ENCODE data around the gene ABHD2. TPM values are rescaled to one million over a fixed set of nuclear protein-coding genes. Genes with fewer than 3 reads are reported as not detected.
A peak's percentile ranks its signal among the peaks of the same experiment; 100 is the strongest.

Gene ABHD2
- total and polyA plus RNA-seq, 2 experiments from 2014 or later = 5.2 to 15.2 TPM

- TF ChIP-seq EZH2phosphoT487 (IDR thresholded peaks at IDR 0.05; ENCODE audit: unreplicated experiment) (no peak), NANOG (IDR thresholded peaks at IDR 0.05; ENCODE audit: borderline replicate concordance) (no peak), CTCF (conservative IDR thresholded peaks at IDR 0.05; ENCODE audit: low read depth in 2 of 2) (no peak)
Observed at GRCh38 chr15:89205991-89206585, 117.8 kb downstream of the ABHD2 start (continued).

- Histone ChIP-seq H3K4me3 (no peak overlapping the region), H3F3A (replicated peaks; ENCODE audit: low read depth) (no peaks in the 10 kb centered on the region), H3K9me2 (ENCODE audit: insufficient read depth) (no peaks in the 10 kb centered on the region), H3K27me3 (ENCODE audit: insufficient read depth) (no peaks in the 10 kb centered on the region), H3K27ac (ENCODE audit: low read depth) (no peak overlapping the region), H3K4me1 (ENCODE audit: insufficient read depth) (peaks cover 8% of the 10 kb centered on the region), H2AFZ (0 out of 2 replicates have a peak overlapping the region, but pooled peaks have one; percentile 84), H3K79me2 (replicated peaks; ENCODE audit: insufficient read depth) (no peaks in the 10 kb centered on the region), H4K20me1 (replicated peaks; ENCODE audit: insufficient read depth) (no peaks in the 10 kb centered on the region), H3K4me2 (no peak overlapping the region), H3K36me3 (ENCODE audit: insufficient read depth) (no peaks in the 10 kb centered on the region)
- Mint-ChIP-seq H3K27ac (no peak overlapping the region), H3K36me3 (ENCODE audit: low read depth) (no peaks in the 10 kb centered on the region), H3K4me1 (peaks cover 9% of the 10 kb centered on the region), H3K9me3 (no peaks in the 10 kb centered on the region), H3K4me3 (no peak overlapping the region), H3K27me3 (ENCODE audit: insufficient read depth, low read depth, poor library complexity) (peaks cover 13% of the 10 kb centered on the region)
- peak; percentile 90 for DNase-seq (ENCODE audit: low spot score)
- ATAC-seq = peak; percentile 99
- peak; percentile 93 to 98 for TF ChIP-seq CTCF (conservative IDR thresholded peaks at IDR 0.05; ENCODE audit: low read depth in 2 of 2)
- TF ChIP-seq, protein P1, sequence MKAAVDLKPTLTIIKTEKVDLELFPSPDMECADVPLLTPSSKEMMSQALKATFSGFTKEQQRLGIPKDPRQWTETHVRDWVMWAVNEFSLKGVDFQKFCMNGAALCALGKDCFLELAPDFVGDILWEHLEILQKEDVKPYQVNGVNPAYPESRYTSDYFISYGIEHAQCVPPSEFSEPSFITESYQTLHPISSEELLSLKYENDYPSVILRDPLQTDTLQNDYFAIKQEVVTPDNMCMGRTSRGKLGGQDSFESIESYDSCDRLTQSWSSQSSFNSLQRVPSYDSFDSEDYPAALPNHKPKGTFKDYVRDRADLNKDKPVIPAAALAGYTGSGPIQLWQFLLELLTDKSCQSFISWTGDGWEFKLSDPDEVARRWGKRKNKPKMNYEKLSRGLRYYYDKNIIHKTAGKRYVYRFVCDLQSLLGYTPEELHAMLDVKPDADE (IDR thresholded peaks at IDR 0.05) = no peak
Observed at GRCh38 chr15:89206908-89207331, 118.7 kb downstream of the ABHD2 start.

DNA sequence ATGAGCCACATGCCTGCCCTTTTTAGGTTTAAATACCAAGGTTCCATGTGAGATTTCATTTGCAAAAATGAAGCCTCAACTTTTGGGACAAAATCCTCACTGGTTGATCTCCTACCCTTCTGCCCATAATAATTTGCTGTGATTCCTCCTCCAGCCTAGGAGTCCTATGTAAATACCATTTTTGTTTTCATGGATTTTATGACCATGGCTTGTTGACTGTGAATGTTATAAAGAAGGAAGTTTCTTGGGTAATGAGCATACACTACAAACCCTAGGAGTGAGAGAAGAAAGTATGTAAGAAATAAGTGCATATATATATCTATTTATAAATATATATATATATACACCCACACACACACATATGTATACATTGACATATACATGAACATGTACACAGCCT lies 120.0 kb downstream of the ABHD2 start:
- H3K27me3 Mint-ChIP-seq (ENCODE audit: insufficient read depth, low read depth, poor library complexity) = peaks cover 13% of the 10 kb centered on the region
- H3K4me3 Mint-ChIP-seq = no peak overlapping the region
- Histone ChIP-seq H3K27me3 (ENCODE audit: insufficient read depth) (no peaks in the 10 kb centered on the region), H3K4me2 (no peak overlapping the region), H3K4me1 (ENCODE audit: insufficient read depth) (no peaks in the 10 kb centered on the region; the same call in 1 of the 2 replicates), H4K20me1 (replicated peaks; ENCODE audit: insufficient read depth) (no peaks in the 10 kb centered on the region), H3K79me2 (replicated peaks; ENCODE audit: insufficient read depth) (no peaks in the 10 kb centered on the region), H3K4me3 (no peak overlapping the region), H3K27ac (ENCODE audit: low read depth) (no peak overlapping the region), H3K9me2 (ENCODE audit: insufficient read depth) (no peaks in the 10 kb centered on the region), H2AFZ (no peak overlapping the region), H3K36me3 (ENCODE audit: insufficient read depth) (no peaks in the 10 kb centered on the region), H3F3A (replicated peaks; ENCODE audit: low read depth) (no peaks in the 10 kb centered on the region)
- ATAC-seq (no peak), DNase-seq (ENCODE audit: low spot score) (no peak)
- TF ChIP-seq EZH2phosphoT487 (IDR thresholded peaks at IDR 0.05; ENCODE audit: unreplicated experiment) = no peak
- TF ChIP-seq ZNF331 (CRISPR knock-in tag; IDR thresholded peaks at IDR 0.05; ENCODE audit: low read depth) = no peak
- TF ChIP-seq, protein P1 (IDR thresholded peaks at IDR 0.05) = no peak
- no peak for TF ChIP-seq CREB1 (CRISPR knock-in tag; IDR thresholded peaks at IDR 0.05; ENCODE audit: low read depth)
- TF ChIP-seq CTCF (conservative IDR thresholded peaks at IDR 0.05; ENCODE audit: low read depth in 2 of 2) = no peak
- no peak for TF ChIP-seq ZNF114 (CRISPR knock-in tag; IDR thresholded peaks at IDR 0.05)
- no peak for TF ChIP-seq JUNB (IDR thresholded peaks at IDR 0.05; ENCODE audit: unreplicated experiment)
- no peaks in the 10 kb centered on the region for H3K9me3 Mint-ChIP-seq
- peaks cover 3% of the 10 kb centered on the region; the same call in 2 of the 3 replicates for H3K4me1 Mint-ChIP-seq
- H3K27ac Mint-ChIP-seq = no peak overlapping the region
- no peaks in the 10 kb centered on the region for H3K36me3 Mint-ChIP-seq (ENCODE audit: low read depth)

Data from GM23338 (cell line).